NT2/D1 (cell line): ENCODE measurements around the gene SMARCB1.

Source experiments
- YY1 ChIP-seq: IDR thresholded peaks from 2 replicates; pipeline ENCODE4 v1.6.1; 2011; ENCODE audit not compliant: insufficient read length, insufficient read depth
- ZNF274 ChIP-seq: IDR thresholded peaks from 2 replicates; pipeline ENCODE4 v1.6.1; 2011; ENCODE audit warnings: mild to moderate bottlenecking, low read depth, low read length

GRCh38 chr22:23834793-23835483 is 48.2 kb downstream of the SMARCB1 start:
- TF ChIP-seq YY1 (no peak), ZNF274 (no peak)
